Inferior parietal cortex (tissue), 1 donor: ENCODE results near the gene ANG.
"Not testable (repeated sequence)": the region's sequence is repeated elsewhere in the genome, so short reads cannot be mapped to it uniquely, and the experiment has no call there.

Experiments
- DNase-seq: peaks from one replicate; pipeline ENCODE4 v3.0.0-alpha.2; 2016; ENCODE audit errors: extremely low spot score

ANG gene

GRCh38 chr14:20688167-20688839 is at the start of gene ANG:
ANG (plus strand) TSS chr14:20688764; CDS start chr14:20693565, 4,801 bp downstream.
- DNase-seq, result no peak

- no peak for DNase-seq
These were observed 47.0 kb upstream of the ANG start, which contains the start of gene OR6S1 for GRCh38 chr14:20641591-20641990. OR6S1 (minus strand) TSS chr14:20641691; CDS start chr14:20641691, 0 bp downstream.

GRCh38 chr14:20642182-20642581 is 46.4 kb upstream of the ANG start:
- DNase-seq, result no peak

- not testable (repeated sequence) for DNase-seq
These were observed 45.8 kb upstream of the ANG start for GRCh38 chr14:20642755-20643154.

GRCh38 chr14:20644520-20644919 is 44.0 kb upstream of the ANG start:
- DNase-seq, result no peak

- no peak for DNase-seq
These were observed 43.1 kb upstream of the ANG start for GRCh38 chr14:20645481-20645880.

GRCh38 chr14:20652996-20653975 is 35.3 kb upstream of the ANG start:
- no peak for DNase-seq

GRCh38 chr14:20655851-20656250 is 32.7 kb upstream of the ANG start:
- no peak for DNase-seq

GRCh38 chr14:20656274-20656673 is 32.3 kb upstream of the ANG start:
- no peak for DNase-seq

- no peak for DNase-seq
These were observed 31.1 kb upstream of the ANG start for GRCh38 chr14:20657216-20658211.

GRCh38 chr14:20658246-20658645 is 30.3 kb upstream of the ANG start:
- DNase-seq, result no peak

- no peak for DNase-seq
These were observed 29.2 kb upstream of the ANG start for GRCh38 chr14:20659336-20659735.

GRCh38 chr14:20659813-20660395 is 28.7 kb upstream of the ANG start:
- DNase-seq, result no peak

- no peak for DNase-seq
These were observed 27.4 kb upstream of the ANG start for GRCh38 chr14:20661197-20661596.

GRCh38 chr14:20662968-20663732 is 25.4 kb upstream of the ANG start:
- DNase-seq, result peak; percentile 53

GRCh38 chr14:20666400-20666961 is 22.1 kb upstream of the ANG start:
- DNase-seq, result not testable (repeated sequence)

- DNase-seq, result no peak
These were observed 20.6 kb upstream of the ANG start for GRCh38 chr14:20667957-20668356.

GRCh38 chr14:20668969-20669368 is 19.6 kb upstream of the ANG start:
- DNase-seq, result no peak

- DNase-seq, result no peak
These were observed 16.8 kb upstream of the ANG start for GRCh38 chr14:20671597-20672283.
